Mesendoderm (in vitro differentiated cells): Measurements from ENCODE around the gene SYT8.

Experiments
- DNase-seq: peaks from one replicate; pipeline ENCODE4 v3.0.0; 2013
- H2AK5ac ChIP-seq: 2 replicates; pipeline ENCODE4 v1.6.1; 2013; ENCODE audit warnings: low read length, inconsistent platforms
- H2BK120ac ChIP-seq: 2 replicates; pipeline ENCODE4 v1.6.1; 2013; ENCODE audit warnings: low read depth, mild to moderate bottlenecking, low read length, moderate library complexity, mixed read lengths
- H2BK15ac ChIP-seq: replicated peaks from 2 replicates; pipeline ENCODE4 v1.6.1; 2013; ENCODE audit warnings: low read depth, mild to moderate bottlenecking, moderate library complexity
- H2BK5ac ChIP-seq: 2 replicates; pipeline ENCODE4 v1.6.1; 2013; ENCODE audit warnings: low read length, inconsistent platforms
- H3K18ac ChIP-seq: 2 replicates; pipeline ENCODE4 v1.6.1; 2013; ENCODE audit warnings: mild to moderate bottlenecking, low read length, mixed read lengths
- H3K23ac ChIP-seq: one replicate; pipeline ENCODE4 v1.6.1; 2013; ENCODE audit warnings: low read length
- H3K27ac ChIP-seq: 2 replicates; pipeline ENCODE4 v1.5.1; 2013; ENCODE audit warnings: low read depth, mild to moderate bottlenecking, inconsistent platforms, low read length, moderate library complexity
- H3K27me3 ChIP-seq: 2 replicates; pipeline ENCODE4 v1.6.1; 2013; ENCODE audit warnings: low read length, control low read depth, mild to moderate bottlenecking, inconsistent platforms; ENCODE audit not compliant: insufficient read depth, poor library complexity
- H3K36me3 ChIP-seq: 2 replicates; pipeline ENCODE4 v1.6.1; 2013; ENCODE audit warnings: low read length, inconsistent platforms; ENCODE audit not compliant: control insufficient read depth, insufficient read depth
- H3K4ac ChIP-seq: one replicate; pipeline ENCODE4 v1.6.1; 2013; ENCODE audit warnings: low read depth, mild to moderate bottlenecking, low read length, moderate library complexity
- H3K4me1 ChIP-seq: 2 replicates; pipeline ENCODE4 v1.6.1; 2013; ENCODE audit warnings: low read depth, low read length, inconsistent platforms; ENCODE audit not compliant: control insufficient read depth
- H3K4me2 ChIP-seq: 2 replicates; pipeline ENCODE4 v1.6.1; 2013; ENCODE audit warnings: low read length
- H3K4me3 ChIP-seq: 2 replicates; pipeline ENCODE4 v1.5.1; 2013; ENCODE audit warnings: mild to moderate bottlenecking, low read length
- H3K56ac ChIP-seq: one replicate; pipeline ENCODE4 v1.6.1; 2013; ENCODE audit warnings: low read length
- H3K79me1 ChIP-seq: 2 replicates; pipeline ENCODE4 v1.6.1; 2013; ENCODE audit warnings: low read length, inconsistent platforms
- H3K79me2 ChIP-seq: 2 replicates; pipeline ENCODE4 v1.6.1; 2013; ENCODE audit warnings: mild to moderate bottlenecking, low read length; ENCODE audit not compliant: control insufficient read depth, insufficient read depth
- H3K9ac ChIP-seq: 2 replicates; pipeline ENCODE4 v1.6.1; 2013; ENCODE audit warnings: low read length, inconsistent platforms
- H4K5ac ChIP-seq: one replicate; pipeline ENCODE4 v1.6.1; 2013; ENCODE audit warnings: low read length
- H4K8ac ChIP-seq: one replicate; pipeline ENCODE4 v1.6.1; 2013; ENCODE audit warnings: low read depth, mild to moderate bottlenecking, control low read depth, low read length, moderate library complexity
- WGBS: extraction: QIAGEN DNeasy Blood & Tissue Kit; methylation state at CpG from one replicate; pipeline ENCODE4 v1.1.7; 2013; ENCODE audit warnings: low lambda C conversion rate, missing lambda C conversion rate; ENCODE audit not compliant: insufficient coverage; ENCODE audit errors: extremely low coverage; 5-methylcytosine and 5-hydroxymethylcytosine counted together

SYT8 gene

DNA sequence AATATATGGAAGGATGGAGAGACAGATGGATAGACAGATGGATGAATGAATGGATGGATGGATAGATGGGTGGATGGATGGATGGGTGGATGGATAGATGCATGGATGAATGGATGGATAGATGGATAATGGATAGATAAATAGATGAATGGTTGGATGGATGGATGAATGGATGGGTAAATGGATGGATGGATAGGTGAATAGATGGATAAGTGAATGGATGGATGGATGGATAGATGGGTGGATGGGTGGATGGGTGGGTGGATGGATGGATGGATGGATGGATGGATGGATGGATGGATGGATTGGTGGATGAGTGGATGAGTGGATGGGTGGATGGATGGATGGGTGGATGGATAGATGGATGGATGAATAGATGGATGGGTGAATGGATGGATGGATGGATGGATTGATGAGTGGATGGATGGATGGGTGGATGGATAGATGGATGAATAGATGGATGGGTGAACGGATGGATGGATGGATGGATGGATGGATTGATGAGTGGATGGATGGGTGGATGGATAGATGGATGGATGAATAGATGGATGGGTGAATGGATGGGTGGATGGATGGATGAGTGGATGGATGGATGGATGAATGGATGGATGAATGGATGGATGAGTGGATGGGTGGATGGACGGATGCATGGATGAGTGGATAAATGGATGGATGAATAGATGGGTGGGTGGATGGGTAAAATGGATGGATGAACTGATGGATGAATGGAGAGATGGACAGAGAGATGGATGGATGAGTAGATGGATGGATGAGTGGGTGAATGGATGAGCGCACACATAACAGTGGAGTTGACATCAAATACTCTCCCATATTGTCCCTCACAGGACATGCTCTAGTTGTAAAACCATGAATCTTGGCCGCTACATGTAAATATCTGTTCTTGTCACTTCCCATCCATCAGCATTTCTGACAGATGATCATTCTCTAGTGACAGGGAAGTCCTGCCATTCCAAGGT is 26.9 kb downstream of the SYT8 start:
- Histone ChIP-seq H3K79me1 (no peaks in the 10 kb centered on the region), H3K56ac (no peak overlapping the region), H2BK5ac (no peak overlapping the region), H3K27ac (no peak overlapping the region), H3K4me3 (no peak overlapping the region), H3K4me1 (no peaks in the 10 kb centered on the region), H2BK120ac (no peak overlapping the region), H3K36me3 (no peaks in the 10 kb centered on the region), H3K79me2 (no peaks in the 10 kb centered on the region), H3K4ac (no peak overlapping the region), H3K27me3 (no peaks in the 10 kb centered on the region), H2AK5ac (no peak overlapping the region), H2BK15ac (no peak overlapping the region), H3K18ac (no peak overlapping the region), H3K23ac (no peak overlapping the region), H4K5ac (no peak overlapping the region), H4K8ac (no peak overlapping the region), H3K9ac (no peak overlapping the region), H3K4me2 (no peak overlapping the region)
- WGBS = no CpG with 5 or more reads among the region's 4 CpGs
- DNase-seq = no peak

DNA sequence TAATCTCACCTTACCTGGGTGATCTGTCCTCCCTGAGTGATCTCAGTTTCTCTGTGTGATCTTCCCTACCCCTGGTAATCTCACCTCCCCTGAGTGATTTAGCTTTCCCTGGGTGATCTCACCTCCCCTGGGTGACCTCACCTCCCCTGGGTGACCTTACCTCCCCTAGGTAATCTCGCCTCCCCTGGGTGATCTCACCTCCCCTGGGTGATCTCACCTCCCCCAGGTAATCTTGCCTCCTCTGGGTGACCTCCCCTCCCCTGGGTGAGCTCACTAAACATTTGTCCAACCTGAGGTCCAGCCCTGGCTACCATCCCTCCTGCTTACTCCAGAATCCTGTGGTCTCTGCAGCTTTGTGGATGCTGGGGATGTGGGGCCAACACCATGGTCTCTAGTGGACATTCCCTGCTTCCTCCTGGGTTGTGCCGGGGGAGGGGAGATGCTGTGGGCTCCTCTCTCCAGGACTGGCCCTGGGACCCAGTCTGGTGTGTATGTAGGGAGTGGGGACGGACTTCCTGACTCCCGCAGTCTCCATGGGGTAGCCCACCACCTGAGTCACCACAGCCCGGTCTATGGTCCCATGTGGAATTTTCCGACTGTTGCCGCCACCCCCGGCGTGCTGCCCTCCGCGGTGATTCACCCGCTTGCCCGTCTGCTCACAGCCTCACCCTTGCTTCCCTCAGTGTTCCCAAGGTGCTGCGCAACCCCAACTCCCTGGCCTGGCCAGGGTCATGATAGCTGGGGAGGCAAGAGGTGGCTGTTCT is 28.0 kb downstream of the SYT8 start:
- H3K4me2 ChIP-seq = no peak overlapping the region
- H2BK15ac ChIP-seq = no peak overlapping the region
- H3K18ac ChIP-seq = no peak overlapping the region
- DNase-seq = no peak
- no peak overlapping the region for H3K56ac ChIP-seq
- H3K23ac ChIP-seq = no peak overlapping the region
- no peaks in the 10 kb centered on the region for H3K4me1 ChIP-seq
- H3K4me3 ChIP-seq = no peak overlapping the region
- H3K79me1 ChIP-seq = no peaks in the 10 kb centered on the region
- no peak overlapping the region for H4K8ac ChIP-seq
- no peaks in the 10 kb centered on the region for H3K79me2 ChIP-seq
- no peak overlapping the region for H2BK120ac ChIP-seq
- H2AK5ac ChIP-seq = no peak overlapping the region
- no peaks in the 10 kb centered on the region for H3K27me3 ChIP-seq
- no peaks in the 10 kb centered on the region for H3K36me3 ChIP-seq
- no peak overlapping the region for H3K27ac ChIP-seq
- H3K4ac ChIP-seq = no peak overlapping the region
- WGBS = no CpG with 5 or more reads among the region's 14 CpGs
- no peak overlapping the region for H3K9ac ChIP-seq
- H2BK5ac ChIP-seq = no peak overlapping the region
- no peak overlapping the region for H4K5ac ChIP-seq

DNA sequence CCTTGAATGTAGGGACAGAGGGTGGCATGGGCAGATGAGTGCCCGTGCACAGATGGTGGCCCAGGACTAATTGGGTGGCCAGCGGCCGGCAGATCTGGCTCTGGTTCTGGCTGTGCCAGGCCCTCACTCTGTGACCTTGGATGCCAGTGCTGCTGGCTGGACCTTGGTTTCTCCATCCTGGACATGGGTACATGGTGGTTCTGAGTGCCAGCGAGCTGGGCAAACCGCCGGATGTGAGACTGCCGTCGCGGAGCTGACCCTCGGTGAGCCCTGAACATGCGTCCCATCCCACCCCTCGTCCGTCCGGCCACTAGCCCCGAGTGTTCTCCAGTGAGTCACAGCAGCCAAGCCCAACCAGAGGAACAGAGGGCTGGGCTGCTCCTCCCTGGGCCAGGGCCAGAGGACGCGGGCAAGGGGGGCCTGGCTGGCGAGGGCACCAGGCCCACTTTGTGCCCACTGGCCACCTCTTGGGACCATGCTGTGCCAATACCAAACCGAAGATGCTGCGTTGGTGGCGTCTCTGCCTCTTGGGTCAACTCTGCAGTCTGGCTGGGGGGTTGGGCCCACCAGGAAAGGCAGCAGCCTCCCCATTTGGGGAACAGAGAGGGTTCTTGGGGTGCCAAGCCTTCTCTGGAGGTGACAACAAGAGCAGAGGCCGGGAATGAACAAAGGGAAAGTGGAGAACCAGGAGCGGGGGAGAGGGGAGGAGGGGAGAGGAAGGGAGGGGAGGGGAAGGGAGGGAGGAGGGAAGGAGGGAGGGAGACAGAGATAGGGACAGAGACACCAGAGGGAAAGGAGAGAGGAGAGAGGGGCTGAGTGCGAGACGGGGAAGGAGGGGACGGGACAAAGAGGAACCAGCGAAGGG is 28.8 kb downstream of the SYT8 start:
- H3K9ac ChIP-seq = no peak overlapping the region
- H3K27me3 ChIP-seq = no peaks in the 10 kb centered on the region
- no peak overlapping the region for H2BK15ac ChIP-seq
- no peak overlapping the region for H3K4ac ChIP-seq
- H3K79me1 ChIP-seq = no peaks in the 10 kb centered on the region
- H3K4me2 ChIP-seq = no peak overlapping the region
- no peak overlapping the region for H2BK120ac ChIP-seq
- H3K36me3 ChIP-seq = no peaks in the 10 kb centered on the region
- no peak overlapping the region for H3K4me3 ChIP-seq
- H3K4me1 ChIP-seq = no peaks in the 10 kb centered on the region
- H3K18ac ChIP-seq = no peak overlapping the region
- DNase-seq = peak; percentile 86
- H4K8ac ChIP-seq = no peak overlapping the region
- no peak overlapping the region for H3K23ac ChIP-seq
- no peaks in the 10 kb centered on the region for H3K79me2 ChIP-seq
- no peak overlapping the region for H3K27ac ChIP-seq
- no peak overlapping the region for H4K5ac ChIP-seq
- WGBS = no CpG with 5 or more reads among the region's 27 CpGs
- H2AK5ac ChIP-seq = no peak overlapping the region
- no peak overlapping the region for H3K56ac ChIP-seq
- H2BK5ac ChIP-seq = no peak overlapping the region

DNA sequence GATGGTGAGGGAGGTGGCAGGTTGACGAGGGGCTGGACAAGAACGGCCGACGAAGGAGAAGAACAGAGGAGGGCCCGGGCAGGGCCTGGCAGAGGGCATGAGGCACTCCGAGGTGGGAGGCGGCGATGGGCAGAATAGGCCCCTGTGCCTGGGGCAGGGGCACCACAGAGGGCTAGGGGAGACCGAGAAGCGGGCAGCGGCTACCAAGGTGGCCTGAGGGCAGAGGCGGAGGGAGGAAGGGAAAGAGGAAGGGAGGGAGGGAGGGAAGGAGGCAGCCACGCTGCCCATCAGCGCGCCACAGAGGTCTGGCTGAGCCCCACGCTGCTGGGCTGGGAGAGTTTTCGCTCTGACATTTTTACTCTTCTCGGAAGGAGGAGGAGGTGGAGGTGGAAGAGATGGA is 29.4 kb downstream of the SYT8 start:
- Histone ChIP-seq H3K4me3 (no peak overlapping the region), H3K4ac (no peak overlapping the region), H2BK5ac (no peak overlapping the region), H3K27ac (no peak overlapping the region), H3K79me2 (no peaks in the 10 kb centered on the region), H3K79me1 (no peaks in the 10 kb centered on the region), H2BK120ac (no peak overlapping the region), H2AK5ac (no peak overlapping the region), H3K4me2 (no peak overlapping the region), H2BK15ac (no peak overlapping the region), H3K23ac (no peak overlapping the region), H3K4me1 (no peaks in the 10 kb centered on the region), H4K8ac (no peak overlapping the region), H3K56ac (no peak overlapping the region), H3K27me3 (no peaks in the 10 kb centered on the region), H3K18ac (no peak overlapping the region), H3K9ac (no peak overlapping the region), H3K36me3 (no peaks in the 10 kb centered on the region), H4K5ac (no peak overlapping the region)
- no CpG with 5 or more reads among the region's 18 CpGs for whole genome bisulfite sequencing
- DNase-seq = no peak

DNA sequence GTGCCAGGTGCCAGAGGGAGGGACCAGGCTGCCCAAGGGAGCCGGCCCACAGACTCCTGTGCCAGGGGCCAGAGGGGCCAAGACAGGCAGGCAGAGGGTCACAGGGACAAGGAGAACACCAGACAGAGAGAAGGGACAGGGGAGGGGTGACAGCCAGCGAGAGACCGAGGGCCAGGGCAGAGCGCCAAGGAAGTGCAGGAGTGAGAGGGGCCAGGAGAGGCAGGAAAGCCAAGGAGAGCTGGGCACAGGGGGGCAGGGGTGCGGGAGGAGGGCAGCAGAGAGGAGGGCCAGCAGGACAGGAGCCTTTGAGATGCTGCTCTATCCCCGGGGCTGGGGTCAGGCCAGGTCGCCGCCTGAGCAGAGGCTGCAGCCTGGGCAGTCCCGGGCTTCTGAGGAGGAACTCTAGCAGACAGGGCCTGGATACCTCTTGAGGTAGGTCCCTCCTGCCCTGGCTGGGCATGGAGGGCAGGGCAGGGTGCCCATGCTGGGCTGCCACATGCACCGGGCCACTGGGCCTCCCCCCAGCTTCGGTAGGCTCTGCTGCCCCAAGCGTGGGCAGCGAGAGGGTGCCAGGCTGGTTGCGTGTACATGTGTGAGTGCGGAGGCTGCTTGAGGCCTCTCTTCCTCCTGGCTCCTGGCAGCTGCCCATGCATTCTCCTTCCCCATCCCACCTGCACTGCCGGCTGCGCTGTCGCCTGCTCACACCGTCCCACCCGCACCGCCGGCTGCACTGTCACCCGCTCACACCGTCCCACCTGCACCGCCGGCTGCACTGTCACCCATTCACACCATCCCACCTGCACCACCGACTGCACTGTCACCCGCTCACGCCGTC is 30.3 kb downstream of the SYT8 start:
- Histone ChIP-seq H2AK5ac (no peak overlapping the region), H2BK120ac (no peak overlapping the region), H3K4me2 (no peak overlapping the region), H4K5ac (no peak overlapping the region), H3K79me2 (no peaks in the 10 kb centered on the region), H3K27me3 (no peaks in the 10 kb centered on the region), H2BK15ac (no peak overlapping the region), H2BK5ac (no peak overlapping the region), H3K4ac (no peak overlapping the region), H3K4me3 (no peak overlapping the region), H3K9ac (no peak overlapping the region), H3K36me3 (no peaks in the 10 kb centered on the region), H3K27ac (no peak overlapping the region), H4K8ac (no peak overlapping the region), H3K79me1 (no peaks in the 10 kb centered on the region), H3K18ac (no peak overlapping the region), H3K56ac (no peak overlapping the region), H3K23ac (no peak overlapping the region), H3K4me1 (no peaks in the 10 kb centered on the region)
- DNase-seq = no peak
- no CpG with 5 or more reads among the region's 30 CpGs for WGBS
